Measurements from ENCODE around the gene LMTK3.

Gene LMTK3

GRCh38 chr19:48481846-48482639 lies 29.6 kb downstream of the LMTK3 start:
- no peak for TF ChIP-seq CTCF (IDR thresholded peaks at IDR 0.05; ENCODE audit: insufficient read depth, low read length, poor library complexity, severe bottlenecking)
- Histone ChIP-seq H3K4me3 (replicated peaks; ENCODE audit: low read depth, low read length) (no peak overlapping the region), H3K36me3 (ENCODE audit: control insufficient read depth, insufficient read depth, low read length) (peaks cover 7% of the 10 kb centered on the region), H3K27me3 (replicated peaks; ENCODE audit: control insufficient read depth, insufficient read depth, low read length) (no peaks in the 10 kb centered on the region)
- DNase-seq (ENCODE audit: extremely low read depth, insufficient read length) = no peak

- Histone ChIP-seq H3K36me3 (ENCODE audit: control insufficient read depth, insufficient read depth, low read length) (peaks cover 13% of the 10 kb centered on the region), H3K27me3 (replicated peaks; ENCODE audit: control insufficient read depth, insufficient read depth, low read length) (no peaks in the 10 kb centered on the region), H3K4me3 (replicated peaks; ENCODE audit: low read depth, low read length) (no peak overlapping the region)
- TF ChIP-seq CTCF (IDR thresholded peaks at IDR 0.05; ENCODE audit: insufficient read depth, low read length, poor library complexity, severe bottlenecking) = no peak
- DNase-seq (ENCODE audit: extremely low read depth, insufficient read length) = no peak
These were observed 30.8 kb downstream of the LMTK3 start for GRCh38 chr19:48480558-48481500.

- H3K27me3 ChIP-seq (replicated peaks; ENCODE audit: control insufficient read depth, insufficient read depth, low read length) = no peaks in the 10 kb centered on the region
- no peak overlapping the region for H3K4me3 ChIP-seq (replicated peaks; ENCODE audit: low read depth, low read length)
- peaks cover 17% of the 10 kb centered on the region for H3K36me3 ChIP-seq (ENCODE audit: control insufficient read depth, insufficient read depth, low read length)
- no peak for TF ChIP-seq CTCF (IDR thresholded peaks at IDR 0.05; ENCODE audit: insufficient read depth, low read length, poor library complexity, severe bottlenecking)
- DNase-seq (ENCODE audit: extremely low read depth, insufficient read length) = no peak
These were observed 31.5 kb downstream of the LMTK3 start for GRCh38 chr19:48480183-48480557.

GRCh38 chr19:48479686-48480085 lies 31.9 kb downstream of the LMTK3 start:
- H3K27me3 ChIP-seq (replicated peaks; ENCODE audit: control insufficient read depth, insufficient read depth, low read length) = no peaks in the 10 kb centered on the region
- no peak for TF ChIP-seq CTCF (IDR thresholded peaks at IDR 0.05; ENCODE audit: insufficient read depth, low read length, poor library complexity, severe bottlenecking)
- H3K4me3 ChIP-seq (replicated peaks; ENCODE audit: low read depth, low read length) = no peak overlapping the region
- H3K36me3 ChIP-seq (ENCODE audit: control insufficient read depth, insufficient read depth, low read length) = peaks cover 17% of the 10 kb centered on the region
- DNase-seq (ENCODE audit: extremely low read depth, insufficient read length) = no peak

- TF ChIP-seq CTCF (IDR thresholded peaks at IDR 0.05; ENCODE audit: insufficient read depth, low read length, poor library complexity, severe bottlenecking) = no peak
- no peak for DNase-seq (ENCODE audit: extremely low read depth, insufficient read length)
- Histone ChIP-seq H3K4me3 (replicated peaks; ENCODE audit: low read depth, low read length) (no peak overlapping the region), H3K36me3 (ENCODE audit: control insufficient read depth, insufficient read depth, low read length) (peaks cover 19% of the 10 kb centered on the region), H3K27me3 (replicated peaks; ENCODE audit: control insufficient read depth, insufficient read depth, low read length) (no peaks in the 10 kb centered on the region)
These were observed 33.0 kb downstream of the LMTK3 start for GRCh38 chr19:48478339-48479256.
